B cell (primary cell): Measurements from ENCODE around the gene QSOX2.

Experiments
- EZH2 ChIP-seq: IDR thresholded peaks from 2 replicates; pipeline ENCODE4 v1.6.1; 2012; ENCODE audit warnings: borderline replicate concordance, low read depth, mild to moderate bottlenecking, moderate library complexity, low read length; ENCODE audit not compliant: insufficient read depth, poor library complexity, severe bottlenecking
- TF ChIP-seq, protein P1 (sequence below): fragments of 200-600 bp; IDR thresholded peaks from one replicate; pipeline ENCODE4 v1.8.0; 2022; ENCODE audit warnings: antibody characterized with exemption, mild to moderate bottlenecking

DNA sequence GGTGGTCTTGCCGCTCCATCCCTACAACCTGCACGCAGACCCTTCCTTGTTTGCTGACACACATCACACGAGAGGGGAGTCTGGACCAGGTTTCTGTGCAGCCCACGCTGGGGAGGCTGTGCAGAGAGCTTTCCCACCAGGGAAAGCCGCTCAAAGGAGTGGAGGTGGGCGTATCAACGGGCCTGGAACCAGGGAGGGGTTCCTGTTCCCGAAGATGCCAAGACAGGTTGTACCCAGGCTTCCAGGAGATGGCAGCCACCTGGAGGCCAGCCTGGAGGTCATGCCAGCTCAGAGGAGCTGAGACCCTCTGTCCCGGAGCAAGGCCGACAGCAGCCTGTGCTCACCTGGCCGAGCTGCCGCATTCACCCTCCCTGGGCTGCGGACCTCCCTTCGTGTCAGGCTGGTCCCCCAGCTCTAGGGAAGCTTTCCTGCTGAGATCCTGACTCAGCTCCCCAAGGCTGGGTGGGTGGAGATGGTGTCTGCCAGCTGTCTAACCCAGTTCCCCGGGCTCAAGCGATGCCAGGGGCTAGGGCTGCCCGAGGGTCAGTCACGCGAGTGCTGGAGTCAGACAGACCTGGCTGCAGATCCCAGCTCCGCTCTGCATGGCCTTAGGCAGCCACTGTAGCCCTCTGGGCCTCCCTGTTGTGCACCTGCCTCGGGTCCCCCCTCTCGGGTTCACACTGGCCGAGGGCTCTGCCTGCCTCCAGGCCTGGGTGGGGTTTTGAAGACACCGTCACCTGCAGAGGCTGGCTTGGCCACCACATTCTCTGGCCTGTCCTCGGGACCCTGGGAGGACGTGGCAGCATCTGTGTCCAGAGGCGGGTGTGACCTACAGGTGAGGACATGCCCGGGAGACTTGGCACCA lies 28.5 kb upstream of the QSOX2 start:
- TF ChIP-seq, protein P1, sequence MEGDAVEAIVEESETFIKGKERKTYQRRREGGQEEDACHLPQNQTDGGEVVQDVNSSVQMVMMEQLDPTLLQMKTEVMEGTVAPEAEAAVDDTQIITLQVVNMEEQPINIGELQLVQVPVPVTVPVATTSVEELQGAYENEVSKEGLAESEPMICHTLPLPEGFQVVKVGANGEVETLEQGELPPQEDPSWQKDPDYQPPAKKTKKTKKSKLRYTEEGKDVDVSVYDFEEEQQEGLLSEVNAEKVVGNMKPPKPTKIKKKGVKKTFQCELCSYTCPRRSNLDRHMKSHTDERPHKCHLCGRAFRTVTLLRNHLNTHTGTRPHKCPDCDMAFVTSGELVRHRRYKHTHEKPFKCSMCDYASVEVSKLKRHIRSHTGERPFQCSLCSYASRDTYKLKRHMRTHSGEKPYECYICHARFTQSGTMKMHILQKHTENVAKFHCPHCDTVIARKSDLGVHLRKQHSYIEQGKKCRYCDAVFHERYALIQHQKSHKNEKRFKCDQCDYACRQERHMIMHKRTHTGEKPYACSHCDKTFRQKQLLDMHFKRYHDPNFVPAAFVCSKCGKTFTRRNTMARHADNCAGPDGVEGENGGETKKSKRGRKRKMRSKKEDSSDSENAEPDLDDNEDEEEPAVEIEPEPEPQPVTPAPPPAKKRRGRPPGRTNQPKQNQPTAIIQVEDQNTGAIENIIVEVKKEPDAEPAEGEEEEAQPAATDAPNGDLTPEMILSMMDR: no peak
- no peak for TF ChIP-seq EZH2
